Upper lobe of left lung (tissue), 6 donors: ENCODE measurements around the gene JAG2. TPM values are rescaled to one million over a fixed set of nuclear protein-coding genes. Genes with fewer than 3 reads are reported as not detected.

Source experiments
- ATAC-seq, 2 donors: fragments of 200-7000 bp; cut with Tn5 transposase; one replicate each; pipeline ENCODE4 v1.9.1; 2022; ENCODE audit warnings: mild to moderate bottlenecking in 2 of 2, moderate library complexity in 2 of 2; ENCODE audit not compliant: low FRiP score in 2 of 2
- DNase-seq, 2 donors: peaks; one replicate each; pipeline ENCODE4 v3.0.0-alpha.2; 2019 to 2020
- H3K27ac ChIP-seq, 4 donors: fragments of 200-600 bp; sonication (generic); one replicate each; pipeline ENCODE4 v1.5.1; 2016 to 2019
- H3K27me3 ChIP-seq, 4 donors: fragments of 200-600 bp; sonication (generic); one replicate each; pipeline ENCODE4 v1.5.1; 2017 to 2019
- H3K36me3 ChIP-seq, 4 donors: fragments of 200-600 bp; sonication (generic); one replicate each; pipeline ENCODE4 v1.5.1; 2016 to 2019
- H3K4me1 ChIP-seq, 4 donors: fragments of 200-600 bp; sonication (generic); one replicate each; pipeline ENCODE4 v1.5.1; 2018 to 2019
- H3K4me3 ChIP-seq, 4 donors: fragments of 200-600 bp; sonication (generic); one replicate each; pipeline ENCODE4 v1.5.1; 2017 to 2019; ENCODE audit warnings: mild to moderate bottlenecking in 2 of 4, moderate library complexity in 1 of 4
- H3K9me3 ChIP-seq, 4 donors: fragments of 200-600 bp; sonication (generic); one replicate each; pipeline ENCODE4 v1.5.1; 2018 to 2019
- EP300 ChIP-seq, 4 donors: sonication (generic); formaldehyde crosslinking; IDR thresholded peaks; one replicate each; pipeline ENCODE4 v1.5.1; 2017; ENCODE audit warnings: antibody characterized with exemption in 4 of 4, control low read depth in 2 of 4
- POLR2A ChIP-seq, 4 donors: fragments of 450-650 bp; IDR thresholded peaks; one replicate each; pipeline ENCODE4 v1.5.1; 2016 to 2017; ENCODE audit warnings: antibody characterized with exemption in 4 of 4, mild to moderate bottlenecking in 2 of 4
- POLR2AphosphoS5 ChIP-seq, 2 donors: sonication (generic); formaldehyde crosslinking; IDR thresholded peaks; one replicate each; pipeline ENCODE4 v1.5.1; 2017; ENCODE audit warnings: antibody characterized with exemption in 2 of 2
- whole genome bisulfite sequencing, 2 donors: methylation state at CpG; one replicate each; pipeline ENCODE4 v1.1.5; 2017 to 2018; 5-methylcytosine and 5-hydroxymethylcytosine counted together
- total RNA-seq, 6 donors: library from RNA; depleted of rRNA in 4 of 6; stranded (reverse); fragments of >200 nt in 4 of 6; gene quantifications; one replicate each; pipeline versions ENCODE4 v1.1.0 to v1.2.1, GENCODE V29; 2016 to 2021
- TF ChIP-seq, protein P1 (sequence below), 6 experiments: fragments of 450-650 bp in 4 of 6; fragments of 200-600 bp in 2 of 6; sonication (generic) in 2 of 6; IDR thresholded peaks; one replicate each; pipeline ENCODE4 v1.5.1; 2016 to 2019; ENCODE audit warnings: antibody characterized with exemption in 6 of 6
- donor health status: DM: no; HTN: no; CAD: no; lungs with moderate emphysema.
- donor health status: DM: no; HTN: yes; CAD: no; lungs with severe emphysema.

The JAG2 gene
- total RNA-seq, 6 donors from 2014 or later, result 14.9 to 43.4 (median 23.8) TPM

- Histone ChIP-seq H3K4me1 (peaks cover 0 to 18% (median 4%) of the 10 kb centered on the region in 4 donors), H3K4me3 (no peak overlapping the region), H3K36me3 (peaks cover 0 to 9% (median 4%) of the 10 kb centered on the region in 4 donors), H3K27me3 (no peaks in the 10 kb centered on the region), H3K27ac (no peak overlapping the region), H3K9me3 (no peaks in the 10 kb centered on the region)
- 83 to 89% methylated on average over 13 of the region's 15 CpGs for WGBS, 2 donors
- DNase-seq (peak in 1 of 2 donors; percentile 62), ATAC-seq (no peak)
- TF ChIP-seq, protein P1, sequence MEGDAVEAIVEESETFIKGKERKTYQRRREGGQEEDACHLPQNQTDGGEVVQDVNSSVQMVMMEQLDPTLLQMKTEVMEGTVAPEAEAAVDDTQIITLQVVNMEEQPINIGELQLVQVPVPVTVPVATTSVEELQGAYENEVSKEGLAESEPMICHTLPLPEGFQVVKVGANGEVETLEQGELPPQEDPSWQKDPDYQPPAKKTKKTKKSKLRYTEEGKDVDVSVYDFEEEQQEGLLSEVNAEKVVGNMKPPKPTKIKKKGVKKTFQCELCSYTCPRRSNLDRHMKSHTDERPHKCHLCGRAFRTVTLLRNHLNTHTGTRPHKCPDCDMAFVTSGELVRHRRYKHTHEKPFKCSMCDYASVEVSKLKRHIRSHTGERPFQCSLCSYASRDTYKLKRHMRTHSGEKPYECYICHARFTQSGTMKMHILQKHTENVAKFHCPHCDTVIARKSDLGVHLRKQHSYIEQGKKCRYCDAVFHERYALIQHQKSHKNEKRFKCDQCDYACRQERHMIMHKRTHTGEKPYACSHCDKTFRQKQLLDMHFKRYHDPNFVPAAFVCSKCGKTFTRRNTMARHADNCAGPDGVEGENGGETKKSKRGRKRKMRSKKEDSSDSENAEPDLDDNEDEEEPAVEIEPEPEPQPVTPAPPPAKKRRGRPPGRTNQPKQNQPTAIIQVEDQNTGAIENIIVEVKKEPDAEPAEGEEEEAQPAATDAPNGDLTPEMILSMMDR (IDR thresholded peaks at IDR 0.05), result no peak
- TF ChIP-seq EP300 (IDR thresholded peaks at IDR 0.05) (no peak), POLR2AphosphoS5 (IDR thresholded peaks at IDR 0.05) (no peak), POLR2A (IDR thresholded peaks at IDR 0.05) (no peak)
Observed at GRCh38 chr14:105157872-105158271, 10.7 kb downstream of the JAG2 start.

GRCh38 chr14:105156414-105157375, 11.9 kb downstream of the JAG2 start:
- H3K4me3 ChIP-seq, result no peak overlapping the region
- DNase-seq (peak in 1 of 2 donors; percentile 73), ATAC-seq (no peak)
- no peaks in the 10 kb centered on the region for H3K27me3 ChIP-seq
- H3K27ac ChIP-seq, result no peak overlapping the region
- peaks cover 0 to 9% (median 4%) of the 10 kb centered on the region in 4 donors for H3K36me3 ChIP-seq
- 89 to 91% methylated on average over 19 to 26 of the region's 31 CpGs for WGBS, 2 donors
- TF ChIP-seq, protein P1 (IDR thresholded peaks at IDR 0.05), result no peak
- TF ChIP-seq EP300 (IDR thresholded peaks at IDR 0.05) (no peak), POLR2A (IDR thresholded peaks at IDR 0.05) (no peak), POLR2AphosphoS5 (IDR thresholded peaks at IDR 0.05) (no peak)
- no peaks in the 10 kb centered on the region for H3K9me3 ChIP-seq
- H3K4me1 ChIP-seq, result peaks cover 0 to 26% (median 4%) of the 10 kb centered on the region in 4 donors

- no peak for TF ChIP-seq POLR2A (IDR thresholded peaks at IDR 0.05)
- TF ChIP-seq POLR2AphosphoS5 (IDR thresholded peaks at IDR 0.05), result no peak
- TF ChIP-seq EP300 (IDR thresholded peaks at IDR 0.05), result no peak
- TF ChIP-seq, protein P1 (IDR thresholded peaks at IDR 0.05), result no peak
- ATAC-seq, result no peak
Observed at GRCh38 chr14:105155681-105156413, 12.7 kb downstream of the JAG2 start.

DNA sequence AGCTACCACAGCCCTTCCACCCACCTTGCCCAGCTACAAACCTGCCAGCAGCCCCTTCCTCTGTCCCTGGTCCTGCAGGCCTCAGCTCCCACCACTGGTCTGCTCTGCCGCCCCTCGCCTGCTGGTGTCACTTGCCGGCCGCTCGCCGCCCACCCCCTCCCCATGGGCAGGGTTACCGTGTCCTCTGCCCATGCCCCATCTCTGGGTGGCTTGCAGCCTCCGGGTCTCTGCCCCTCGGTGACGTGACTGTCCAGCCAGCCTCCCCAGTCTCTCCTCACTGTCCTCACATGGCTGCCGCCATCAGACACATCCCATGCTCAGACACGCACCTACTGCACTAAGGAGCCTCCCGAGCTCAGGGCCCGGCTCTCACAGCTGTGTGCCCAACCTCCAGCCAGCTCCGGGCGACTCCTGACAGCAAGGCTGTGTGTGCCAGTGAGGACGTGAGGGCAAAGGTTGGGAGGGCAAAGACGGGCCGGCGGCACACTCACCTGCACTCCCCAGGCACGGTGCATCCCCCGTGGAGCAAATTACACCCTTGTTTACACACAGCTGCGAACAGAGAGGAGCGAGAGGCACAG, 13.4 kb downstream of the JAG2 start:
- H3K36me3 ChIP-seq, result peaks cover 0 to 18% (median 8%) of the 10 kb centered on the region in 4 donors
- H3K4me3 ChIP-seq, result no peak overlapping the region
- 92% methylated on average over 11 to 24 of the region's 24 CpGs for WGBS, 2 donors
- no peak for TF ChIP-seq POLR2A (IDR thresholded peaks at IDR 0.05)
- TF ChIP-seq, protein P1 (IDR thresholded peaks at IDR 0.05), result no peak
- TF ChIP-seq EP300 (IDR thresholded peaks at IDR 0.05), result no peak
- TF ChIP-seq POLR2AphosphoS5 (IDR thresholded peaks at IDR 0.05), result no peak
- ATAC-seq (no peak), DNase-seq (peak in 1 of 2 donors; percentile 79)
- H3K9me3 ChIP-seq, result no peaks in the 10 kb centered on the region
- no peak overlapping the region for H3K27ac ChIP-seq
- peaks cover 0 to 26% (median 4%) of the 10 kb centered on the region in 4 donors for H3K4me1 ChIP-seq
- H3K27me3 ChIP-seq, result no peaks in the 10 kb centered on the region

More at GRCh38 chr14:105155681-105156413, 12.7 kb downstream of the JAG2 start:
- Histone ChIP-seq H3K9me3 (no peaks in the 10 kb centered on the region), H3K27me3 (no peaks in the 10 kb centered on the region), H3K27ac (no peak overlapping the region), H3K4me3 (no peak overlapping the region), H3K36me3 (peaks cover 0 to 15% (median 7%) of the 10 kb centered on the region in 4 donors), H3K4me1 (peaks cover 0 to 26% (median 4%) of the 10 kb centered on the region in 4 donors)
- WGBS, 2 donors, result 80 to 88% methylated on average over 17 to 34 of the region's 48 CpGs
- peak in 1 of 2 donors; percentile 78 for DNase-seq
